Omental fat pad (tissue), 4 donors: Measurements from ENCODE around the gene C20orf144. TPM values are rescaled to one million over a fixed set of nuclear protein-coding genes. Genes with fewer than 3 reads are reported as not detected.

Source experiments
- ATAC-seq: fragments of 150-250 bp; one replicate; pipeline ENCODE4 v1.9.1; 2016; ENCODE audit warnings: mild to moderate bottlenecking, moderate library complexity; ENCODE audit not compliant: low FRiP score
- DNase-seq: peaks from one replicate; pipeline ENCODE4 v3.0.0-alpha.2; 2019; ENCODE audit warnings: low spot score
- total RNA-seq, 4 donors: library from RNA; depleted of rRNA; stranded (reverse); fragments of >200 nt; gene quantifications; one replicate each; pipeline ENCODE4 v1.1.0, GENCODE V29; 2016
- TF ChIP-seq, protein P1 (sequence below), 3 donors: fragments of 450-650 bp; IDR thresholded peaks; one replicate each; pipeline ENCODE4 v1.5.1; 2016 to 2017; ENCODE audit warnings: antibody characterized with exemption in 3 of 3, mild to moderate bottlenecking in 3 of 3, moderate library complexity in 2 of 3

Gene C20orf144
- total RNA-seq, 4 donors from 2014 or later, result not detected

DNA sequence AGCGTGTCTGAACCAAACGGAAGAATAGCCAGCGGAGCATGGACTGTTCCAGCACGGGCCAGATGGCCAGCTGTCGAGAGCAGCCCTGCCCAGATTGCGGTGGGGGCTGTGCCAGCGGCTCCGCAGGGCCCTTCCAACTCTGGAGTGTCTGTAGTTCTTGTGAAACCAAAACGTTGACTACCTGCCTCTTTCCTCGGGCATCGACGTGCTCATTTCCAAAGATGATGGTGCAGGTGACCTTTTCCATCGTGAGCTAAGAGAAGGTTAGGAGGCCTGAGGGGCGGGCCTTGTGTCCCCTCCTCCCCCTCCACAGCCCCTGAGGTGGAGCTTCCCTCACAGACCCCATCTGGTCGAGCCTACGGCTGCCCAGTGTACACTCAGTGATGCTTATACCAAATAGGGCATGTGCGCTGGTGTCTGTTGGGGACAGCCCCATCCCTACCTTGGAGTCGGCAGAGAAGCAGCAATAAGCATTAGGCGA is 12.9 kb upstream of the C20orf144 start:
- DNase-seq, result no peak
- ATAC-seq, result no peak
- TF ChIP-seq, protein P1, sequence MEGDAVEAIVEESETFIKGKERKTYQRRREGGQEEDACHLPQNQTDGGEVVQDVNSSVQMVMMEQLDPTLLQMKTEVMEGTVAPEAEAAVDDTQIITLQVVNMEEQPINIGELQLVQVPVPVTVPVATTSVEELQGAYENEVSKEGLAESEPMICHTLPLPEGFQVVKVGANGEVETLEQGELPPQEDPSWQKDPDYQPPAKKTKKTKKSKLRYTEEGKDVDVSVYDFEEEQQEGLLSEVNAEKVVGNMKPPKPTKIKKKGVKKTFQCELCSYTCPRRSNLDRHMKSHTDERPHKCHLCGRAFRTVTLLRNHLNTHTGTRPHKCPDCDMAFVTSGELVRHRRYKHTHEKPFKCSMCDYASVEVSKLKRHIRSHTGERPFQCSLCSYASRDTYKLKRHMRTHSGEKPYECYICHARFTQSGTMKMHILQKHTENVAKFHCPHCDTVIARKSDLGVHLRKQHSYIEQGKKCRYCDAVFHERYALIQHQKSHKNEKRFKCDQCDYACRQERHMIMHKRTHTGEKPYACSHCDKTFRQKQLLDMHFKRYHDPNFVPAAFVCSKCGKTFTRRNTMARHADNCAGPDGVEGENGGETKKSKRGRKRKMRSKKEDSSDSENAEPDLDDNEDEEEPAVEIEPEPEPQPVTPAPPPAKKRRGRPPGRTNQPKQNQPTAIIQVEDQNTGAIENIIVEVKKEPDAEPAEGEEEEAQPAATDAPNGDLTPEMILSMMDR (IDR thresholded peaks at IDR 0.05), result no peak

- TF ChIP-seq, protein P1 (IDR thresholded peaks at IDR 0.05), result no peak
- ATAC-seq (no peak), DNase-seq (no peak)
Observed at GRCh38 chr20:33650111-33650752, 11.9 kb upstream of the C20orf144 start.

GRCh38 chr20:33650753-33651561 is 11.2 kb upstream of the C20orf144 start:
- no peak for DNase-seq
- TF ChIP-seq, protein P1 (IDR thresholded peaks at IDR 0.05), result no peak
- no peak for ATAC-seq

- DNase-seq, result no peak
- TF ChIP-seq, protein P1 (IDR thresholded peaks at IDR 0.05), result no peak
- no peak for ATAC-seq
Observed at GRCh38 chr20:33651562-33652048, 10.5 kb upstream of the C20orf144 start.

DNA sequence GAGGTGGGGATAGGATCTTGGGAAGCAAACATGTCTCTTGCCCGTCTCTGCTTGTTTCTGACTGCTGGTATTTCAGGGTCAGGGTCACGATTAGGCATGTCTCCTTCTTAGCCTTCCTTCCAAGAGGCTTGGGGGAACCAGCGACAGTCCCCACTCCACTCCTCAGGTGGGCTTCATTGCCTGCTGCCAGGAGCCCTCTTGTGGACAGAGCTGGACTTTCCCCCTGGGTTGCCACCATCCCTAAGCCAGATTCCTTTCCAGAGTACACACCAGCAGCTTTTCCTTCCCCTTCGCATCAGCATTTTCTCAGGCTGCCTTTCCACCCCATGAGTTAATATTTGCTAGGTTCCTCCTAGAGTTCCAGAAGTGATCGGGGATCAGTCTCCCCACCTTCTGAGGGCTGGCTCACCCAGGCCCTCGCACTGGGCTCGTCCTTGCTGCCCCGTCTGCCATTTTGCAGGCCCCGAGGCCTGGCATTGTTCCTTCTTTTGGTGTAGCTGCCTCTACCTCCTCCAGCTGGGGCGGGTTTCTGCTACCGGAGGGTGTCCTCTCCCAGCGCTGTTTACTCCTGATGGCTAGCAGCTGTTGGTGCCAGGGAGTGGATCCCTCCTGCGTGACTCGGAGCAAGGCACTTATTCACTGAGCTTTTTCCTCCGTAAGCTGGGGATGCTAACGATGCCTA is 8.8 kb upstream of the C20orf144 start:
- peak; percentile 54 for ATAC-seq
- TF ChIP-seq, protein P1 (IDR thresholded peaks at IDR 0.05), result peak in 1 of 3 donors; percentile 59
- DNase-seq, result no peak

- ATAC-seq, result no peak
- no peak for DNase-seq
- TF ChIP-seq, protein P1 (IDR thresholded peaks at IDR 0.05), result no peak
Observed at GRCh38 chr20:33653900-33654596, 8.1 kb upstream of the C20orf144 start.
